ENCODE data around the gene ADCY3. TPM values are rescaled to one million over a fixed set of nuclear protein-coding genes. Genes with fewer than 3 reads are reported as not detected.

The ADCY3 gene
- total RNA-seq, 1 donor from 2014 or later = 23.2 TPM

- no peak for DNase-seq (ENCODE audit: low spot score in 2 of 2)
Measured at GRCh38 chr2:24788816-24789215, 131.2 kb downstream of the ADCY3 start.

GRCh38 chr2:24787532-24787931 is 132.5 kb downstream of the ADCY3 start:
- FAIRE-seq (no peak), DNase-seq (ENCODE audit: low spot score in 2 of 2) (no peak)

More at GRCh38 chr2:24788816-24789215, 131.2 kb downstream of the ADCY3 start:
- FAIRE-seq = no peak

GRCh38 chr2:24785671-24786321 is 134.2 kb downstream of the ADCY3 start:
- FAIRE-seq = no peak

GRCh38 chr2:24783641-24784040 is 136.4 kb downstream of the ADCY3 start:
- no peak for FAIRE-seq
- no peak for DNase-seq (ENCODE audit: low spot score in 2 of 2)

More at GRCh38 chr2:24785671-24786321, 134.2 kb downstream of the ADCY3 start:
- no peak for DNase-seq (ENCODE audit: low spot score in 2 of 2)

- DNase-seq (ENCODE audit: low spot score in 2 of 2) (no peak), FAIRE-seq (no peak)
Measured at GRCh38 chr2:24779116-24779515, 140.9 kb downstream of the ADCY3 start.

GRCh38 chr2:24774373-24774772 is 145.7 kb downstream of the ADCY3 start:
- FAIRE-seq (no peak), DNase-seq (ENCODE audit: low spot score in 2 of 2) (no peak)

- DNase-seq (ENCODE audit: low spot score in 2 of 2) = no peak
- FAIRE-seq = no peak
Measured at GRCh38 chr2:24771764-24772586, 148.1 kb downstream of the ADCY3 start.

- no peak for FAIRE-seq
Measured at GRCh38 chr2:24771061-24771460, 149.0 kb downstream of the ADCY3 start.

More at GRCh38 chr2:24771061-24771460, 149.0 kb downstream of the ADCY3 start:
- DNase-seq (ENCODE audit: low spot score in 2 of 2) = no peak

Small RNA genes within 50 kb of the gene (small RNA-seq; reads per million reads assigned to genes)
- gene AC013267.1 = not detected
- not detected for gene RF00016

Other genes with a start within 250 kb of the ADCY3 start
- 41.2 TPM for gene PTRHD1, start 126.8 kb downstream of the ADCY3 start, total RNA-seq
- gene CENPO, start 126.8 kb downstream of the ADCY3 start, total RNA-seq = 10.6 TPM
- gene DNAJC27, start 51.7 kb upstream of the ADCY3 start, total RNA-seq = 13.0 TPM
- gene EFR3B, start 121.8 kb upstream of the ADCY3 start, total RNA-seq = 42.0 TPM
- 1.2 TPM for gene POMC, start 248.3 kb upstream of the ADCY3 start, total RNA-seq

Data from frontal cortex (tissue), 4 donors.